Progenitor cell of endocrine pancreas (in vitro differentiated cells): Measurements from ENCODE around the gene MIR17HG. TPM values are rescaled to one million over a fixed set of nuclear protein-coding genes. Genes with fewer than 3 reads are reported as not detected.

Experiments
- DNase-seq: peaks from one replicate; pipeline ENCODE4 v3.0.0; 2021; ENCODE audit warnings: low spot score; ENCODE audit not compliant: unreplicated experiment
- H3K27ac Mint-ChIP-seq: 2 replicates; pipeline ENCODE4 v1.8.0; 2021; ENCODE audit warnings: mild to moderate bottlenecking, moderate library complexity, mixed read lengths
- H3K27me3 Mint-ChIP-seq: 2 replicates; pipeline ENCODE4 v1.8.0; 2021; ENCODE audit warnings: mixed read lengths
- H3K36me3 Mint-ChIP-seq: 2 replicates; pipeline ENCODE4 v1.8.0; 2022; ENCODE audit warnings: mixed read lengths; ENCODE audit not compliant: insufficient read depth
- H3K4me1 Mint-ChIP-seq: 2 replicates; pipeline ENCODE4 v1.8.0; 2021; ENCODE audit warnings: low read depth, mixed read lengths
- H3K4me3 Mint-ChIP-seq: 2 replicates; pipeline ENCODE4 v1.8.0; 2021; ENCODE audit warnings: low read depth, mild to moderate bottlenecking, moderate library complexity, mixed read lengths
- H3K9me3 Mint-ChIP-seq: 2 replicates; pipeline ENCODE4 v1.8.0; 2021; ENCODE audit warnings: low read depth, mixed read lengths
- total RNA-seq: library from RNA; stranded (reverse); gene quantifications from 2 replicates; pipeline ENCODE4 v1.2.1, GENCODE V29; 2021
- TF ChIP-seq, protein P1 (sequence below): fragments of 200-600 bp; sonication (generic); IDR thresholded peaks from one replicate; pipeline ENCODE4 v1.5.0; 2021; ENCODE audit warnings: antibody characterized with exemption, mild to moderate bottlenecking; ENCODE audit not compliant: unreplicated experiment

MIR17HG gene
- total RNA-seq, 1 donor from 2014 or later, result 14.0 TPM

DNA sequence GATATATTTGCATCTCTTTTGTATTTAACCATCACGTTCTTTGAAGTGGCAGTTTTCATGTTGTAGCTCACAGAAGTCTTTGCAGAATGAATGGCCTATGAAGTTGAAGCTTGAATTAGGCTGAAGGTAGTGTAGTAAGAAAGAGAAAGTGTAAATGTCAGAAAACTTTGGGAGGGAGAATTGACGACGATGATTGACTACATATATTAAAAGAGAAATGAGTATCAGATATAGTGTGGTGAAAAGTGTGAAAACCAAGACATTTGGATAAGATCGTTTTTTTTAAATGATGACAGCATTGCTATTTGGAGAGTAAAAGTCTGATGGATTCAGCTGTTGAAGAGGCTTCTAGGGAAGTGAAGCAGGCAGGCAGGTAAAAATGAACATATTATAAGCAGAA lies 36.3 kb downstream of the MIR17HG start:
- Mint-ChIP-seq H3K36me3 (no peaks in the 10 kb centered on the region), H3K4me1 (no peaks in the 10 kb centered on the region), H3K27ac (no peak overlapping the region), H3K27me3 (peaks cover 12% of the 10 kb centered on the region), H3K4me3 (no peak overlapping the region), H3K9me3 (no peaks in the 10 kb centered on the region)
- DNase-seq, result no peak
- TF ChIP-seq, protein P1, sequence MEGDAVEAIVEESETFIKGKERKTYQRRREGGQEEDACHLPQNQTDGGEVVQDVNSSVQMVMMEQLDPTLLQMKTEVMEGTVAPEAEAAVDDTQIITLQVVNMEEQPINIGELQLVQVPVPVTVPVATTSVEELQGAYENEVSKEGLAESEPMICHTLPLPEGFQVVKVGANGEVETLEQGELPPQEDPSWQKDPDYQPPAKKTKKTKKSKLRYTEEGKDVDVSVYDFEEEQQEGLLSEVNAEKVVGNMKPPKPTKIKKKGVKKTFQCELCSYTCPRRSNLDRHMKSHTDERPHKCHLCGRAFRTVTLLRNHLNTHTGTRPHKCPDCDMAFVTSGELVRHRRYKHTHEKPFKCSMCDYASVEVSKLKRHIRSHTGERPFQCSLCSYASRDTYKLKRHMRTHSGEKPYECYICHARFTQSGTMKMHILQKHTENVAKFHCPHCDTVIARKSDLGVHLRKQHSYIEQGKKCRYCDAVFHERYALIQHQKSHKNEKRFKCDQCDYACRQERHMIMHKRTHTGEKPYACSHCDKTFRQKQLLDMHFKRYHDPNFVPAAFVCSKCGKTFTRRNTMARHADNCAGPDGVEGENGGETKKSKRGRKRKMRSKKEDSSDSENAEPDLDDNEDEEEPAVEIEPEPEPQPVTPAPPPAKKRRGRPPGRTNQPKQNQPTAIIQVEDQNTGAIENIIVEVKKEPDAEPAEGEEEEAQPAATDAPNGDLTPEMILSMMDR, result no peak

DNA sequence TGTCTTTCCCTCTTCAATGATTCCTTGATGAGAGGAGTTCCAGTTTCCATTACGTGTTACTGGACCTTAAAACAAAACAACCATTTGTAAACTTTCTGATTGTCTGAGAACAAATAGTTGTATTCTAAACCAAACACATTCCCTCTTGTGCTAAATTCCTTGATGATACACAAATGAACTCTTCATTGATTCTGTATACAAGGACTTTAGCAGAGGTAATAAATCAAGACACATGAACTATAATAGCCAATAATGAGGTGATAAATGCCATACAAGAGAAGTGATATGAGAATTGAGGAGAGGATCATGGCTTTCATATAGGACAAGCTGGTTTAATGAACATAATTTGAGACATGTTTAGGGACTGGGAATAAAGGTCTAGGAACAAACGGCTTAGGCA lies 37.4 kb downstream of the MIR17HG start:
- Mint-ChIP-seq H3K4me1 (no peaks in the 10 kb centered on the region), H3K36me3 (no peaks in the 10 kb centered on the region)
- TF ChIP-seq, protein P1, result no peak

DNA sequence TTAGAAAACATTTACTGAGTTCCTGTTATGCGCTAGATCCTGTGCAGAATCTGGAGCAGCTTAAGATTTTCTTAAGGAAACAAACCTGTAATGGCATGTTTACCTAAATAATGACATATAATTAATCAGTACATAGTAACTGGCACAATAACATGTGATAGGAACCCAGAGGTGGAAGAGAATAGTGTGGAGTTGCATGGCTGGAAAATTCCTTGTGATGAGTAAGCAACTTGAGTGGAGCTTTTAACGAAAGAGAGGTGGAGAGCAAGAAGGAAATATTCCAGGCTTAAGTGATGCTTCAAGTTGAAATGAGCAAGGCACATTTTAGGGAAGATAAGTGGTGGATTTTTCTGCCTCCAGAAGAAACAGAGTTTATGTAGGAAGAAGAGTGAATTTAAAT lies 41.7 kb downstream of the MIR17HG start:
- TF ChIP-seq, protein P1, result no peak
- H3K27ac Mint-ChIP-seq, result no peak overlapping the region
- H3K36me3 Mint-ChIP-seq, result no peaks in the 10 kb centered on the region
- peaks cover 25% of the 10 kb centered on the region for H3K27me3 Mint-ChIP-seq
- H3K4me3 Mint-ChIP-seq, result no peak overlapping the region
- no peak for DNase-seq
- H3K9me3 Mint-ChIP-seq, result no peaks in the 10 kb centered on the region
- no peaks in the 10 kb centered on the region for H3K4me1 Mint-ChIP-seq

More for the DNA sequence above, 37.4 kb downstream of the MIR17HG start:
- DNase-seq, result no peak
- Mint-ChIP-seq H3K9me3 (no peaks in the 10 kb centered on the region), H3K4me3 (no peak overlapping the region), H3K27me3 (peaks cover 14% of the 10 kb centered on the region), H3K27ac (no peak overlapping the region)

DNA sequence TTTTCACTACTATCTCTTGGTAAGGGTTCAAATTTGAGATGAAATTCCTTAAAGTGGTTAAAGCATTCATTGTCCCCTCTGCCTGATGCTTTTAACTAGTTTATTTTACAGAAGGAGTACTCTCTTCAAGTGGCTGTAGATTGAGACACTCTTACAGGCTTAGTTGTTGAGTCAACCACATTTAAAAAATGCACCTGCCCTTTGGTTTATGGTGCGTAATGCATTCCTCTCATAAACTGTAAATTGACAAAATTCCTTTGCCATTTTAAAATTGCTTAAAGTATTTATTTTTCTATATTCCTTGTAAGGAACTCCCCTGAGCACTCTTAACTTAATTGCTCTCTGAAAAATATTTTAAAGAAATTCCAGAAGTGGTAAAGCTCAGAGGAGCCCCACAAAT lies 50.1 kb downstream of the MIR17HG start:
- Mint-ChIP-seq H3K36me3 (no peaks in the 10 kb centered on the region), H3K9me3 (no peaks in the 10 kb centered on the region), H3K27ac (no peak overlapping the region), H3K4me1 (no peaks in the 10 kb centered on the region), H3K27me3 (peaks cover 80% of the 10 kb centered on the region), H3K4me3 (no peak overlapping the region)
- no peak for DNase-seq
- TF ChIP-seq, protein P1, result no peak

DNA sequence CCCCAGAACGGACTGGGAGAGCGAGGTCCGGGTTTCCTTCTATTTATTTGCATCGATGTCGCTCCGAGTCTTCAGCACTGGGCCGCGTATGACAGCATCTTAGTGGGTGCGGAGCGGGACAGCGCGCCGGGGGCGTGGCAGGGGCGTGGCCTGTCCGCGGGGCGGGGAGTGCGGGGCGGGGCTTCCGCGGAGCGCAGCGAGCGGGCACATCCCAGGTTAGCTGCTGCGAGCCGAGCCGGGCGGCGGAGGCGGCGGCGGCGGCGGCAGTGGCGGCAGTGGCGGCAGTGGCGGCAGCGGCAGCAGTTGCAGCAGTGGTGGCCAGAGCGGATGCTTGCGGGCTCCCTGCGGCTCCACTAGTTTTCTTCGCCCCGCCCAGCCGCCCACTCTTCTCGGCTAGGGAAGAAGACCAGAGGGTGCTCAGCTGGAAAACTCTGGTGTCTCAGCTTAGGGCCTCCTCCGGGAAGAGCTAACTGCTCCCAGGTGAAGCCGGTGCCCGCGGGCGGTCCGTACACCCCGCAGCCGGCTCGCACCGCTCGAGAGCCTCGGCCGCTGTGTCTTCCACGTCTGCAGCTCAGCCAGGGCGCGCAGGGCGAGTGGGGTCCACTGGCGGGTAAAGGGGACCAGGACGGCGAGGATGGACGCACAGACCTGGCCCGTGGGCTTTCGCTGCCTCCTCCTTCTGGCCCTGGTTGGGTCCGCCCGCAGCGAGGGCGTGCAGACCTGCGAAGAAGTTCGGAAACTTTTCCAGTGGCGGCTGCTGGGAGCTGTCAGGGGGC lies 51.1 kb downstream of the MIR17HG start, which contains the start of gene GPC5:
GPC5 (plus strand) TSS at position 209 of the 776 bp plus-strand sequence.
- TF ChIP-seq, protein P1, result no peak
- H3K9me3 Mint-ChIP-seq, result no peaks in the 10 kb centered on the region
- peaks cover 89% of the 10 kb centered on the region for H3K27me3 Mint-ChIP-seq
- H3K36me3 Mint-ChIP-seq, result no peaks in the 10 kb centered on the region
- no peaks in the 10 kb centered on the region for H3K4me1 Mint-ChIP-seq
- H3K4me3 Mint-ChIP-seq, result peak within 1 kb of the TSS; percentile 71
- no peak within 1 kb of the TSS for H3K27ac Mint-ChIP-seq
- DNase-seq, result peak; percentile 67
